Liver (tissue), 9 donors: ENCODE results near the gene COL27A1. TPM values are rescaled to one million over a fixed set of nuclear protein-coding genes. Genes with fewer than 3 reads are reported as not detected.

ENCODE experiments used
- DNase-seq: peaks from one replicate; pipeline ENCODE4 v3.0.0-alpha.2; 2017; ENCODE audit warnings: low spot score
- H3K27ac ChIP-seq, 2 donors: one replicate each; pipeline ENCODE4 v1.7.0; 2013; ENCODE audit warnings: inconsistent platforms in 2 of 2, low read length in 2 of 2, control low read depth in 1 of 2, low read depth in 1 of 2, mild to moderate bottlenecking in 1 of 2
- H3K27me3 ChIP-seq, 4 donors: one replicate each; pipeline versions ENCODE4 v1.6.1 to v1.7.0; 2013; ENCODE audit warnings: low read length in 3 of 4, inconsistent platforms in 1 of 4, mild to moderate bottlenecking in 1 of 4, moderate library complexity in 1 of 4; ENCODE audit not compliant: control insufficient read depth in 4 of 4, insufficient read depth in 4 of 4
- H3K36me3 ChIP-seq, 4 donors: one replicate each; pipeline versions ENCODE4 v1.6.1 to v1.7.0; 2013; ENCODE audit warnings: low read length in 3 of 4, mild to moderate bottlenecking in 3 of 4, low read depth in 1 of 4, moderate library complexity in 1 of 4; ENCODE audit not compliant: control insufficient read depth in 4 of 4, insufficient read depth in 3 of 4
- H3K4me1 ChIP-seq, 4 donors: one replicate each; pipeline versions ENCODE4 v1.6.1 to v1.7.0; 2013; ENCODE audit warnings: low read length in 3 of 4, mild to moderate bottlenecking in 3 of 4, moderate library complexity in 1 of 4; ENCODE audit not compliant: control insufficient read depth in 4 of 4, insufficient read depth in 4 of 4
- H3K4me3 ChIP-seq, 3 donors: one replicate each; pipeline versions ENCODE4 v1.6.1 to v1.7.0; 2013; ENCODE audit warnings: low read length in 3 of 3, control low read depth in 1 of 3, low read depth in 1 of 3, mild to moderate bottlenecking in 1 of 3
- H3K9ac ChIP-seq, 2 donors: one replicate each; pipeline ENCODE4 v1.7.0; 2013; ENCODE audit warnings: low read length in 2 of 2, mild to moderate bottlenecking in 2 of 2, moderate library complexity in 2 of 2, control low read depth in 1 of 2, low read depth in 1 of 2
- H3K9me3 ChIP-seq, 4 donors: one replicate each; pipeline versions ENCODE4 v1.6.1 to v1.7.0; 2013; ENCODE audit warnings: low read length in 3 of 4; ENCODE audit not compliant: control insufficient read depth in 4 of 4
- ATF3 ChIP-seq: IDR thresholded peaks from 2 replicates; pipeline ENCODE4 v1.6.1; 2016; ENCODE audit warnings: antibody characterized with exemption
- CTCF ChIP-seq: fragments of 150-350 bp; IDR thresholded peaks from 2 replicates; pipeline ENCODE4 v1.5.1; 2017; ENCODE audit warnings: improper control_type of control experiment, low read depth, low read length; ENCODE audit not compliant: missing input control
- EGR1 ChIP-seq, 2 donors: IDR thresholded peaks; 2 replicates each; pipeline ENCODE4 v1.6.1; 2016 to 2018; ENCODE audit warnings: antibody characterized with exemption in 2 of 2, low read depth in 2 of 2
- FOXA1 ChIP-seq: IDR thresholded peaks from 2 replicates; pipeline ENCODE4 v1.6.1; 2016; ENCODE audit warnings: antibody characterized with exemption
- FOXA2 ChIP-seq: IDR thresholded peaks from 2 replicates; pipeline ENCODE4 v1.6.1; 2016; ENCODE audit warnings: antibody characterized with exemption
- GABPA ChIP-seq, 2 donors: IDR thresholded peaks in 1 of 2; conservative IDR thresholded peaks in 1 of 2; 2 replicates each; pipeline ENCODE4 v1.6.1; 2016; ENCODE audit warnings: antibody characterized with exemption in 2 of 2, mild to moderate bottlenecking in 1 of 2, moderate library complexity in 1 of 2
- HNF4A ChIP-seq, 2 donors: conservative IDR thresholded peaks; 2 replicates each; pipeline ENCODE4 v1.6.1; 2016; ENCODE audit warnings: antibody characterized with exemption in 2 of 2, mild to moderate bottlenecking in 2 of 2
- HNF4G ChIP-seq: IDR thresholded peaks from 2 replicates; pipeline ENCODE4 v1.6.1; 2016; ENCODE audit warnings: antibody characterized with exemption
- MAX ChIP-seq: IDR thresholded peaks from 2 replicates; pipeline ENCODE4 v1.6.1; 2016; ENCODE audit warnings: antibody characterized with exemption
- NR2F2 ChIP-seq: IDR thresholded peaks from 2 replicates; pipeline ENCODE4 v1.6.1; 2016; ENCODE audit warnings: antibody characterized with exemption
- RAD21 ChIP-seq, 2 donors: IDR thresholded peaks; 2 replicates each; pipeline ENCODE4 v1.6.1; 2016; ENCODE audit warnings: antibody characterized with exemption in 2 of 2, mild to moderate bottlenecking in 2 of 2
- REST ChIP-seq: IDR thresholded peaks from 2 replicates; pipeline ENCODE4 v1.6.1; 2016; ENCODE audit warnings: antibody characterized with exemption, mild to moderate bottlenecking
- RXRA ChIP-seq, 2 donors: IDR thresholded peaks; 2 replicates each; pipeline ENCODE4 v1.6.1; 2017 to 2018; ENCODE audit warnings: antibody characterized with exemption in 2 of 2, mild to moderate bottlenecking in 1 of 2
- TAF1 ChIP-seq: conservative IDR thresholded peaks from 2 replicates; pipeline ENCODE4 v1.6.1; 2016; ENCODE audit warnings: antibody characterized with exemption, mild to moderate bottlenecking
- YY1 ChIP-seq: IDR thresholded peaks from 2 replicates; pipeline ENCODE4 v1.6.1; 2016; ENCODE audit warnings: antibody characterized with exemption, mild to moderate bottlenecking
- ZBTB33 ChIP-seq: IDR thresholded peaks from 2 replicates; pipeline ENCODE4 v1.6.1; 2016; ENCODE audit warnings: antibody characterized with exemption
- WGBS: extraction: QIAGEN DNeasy Blood & Tissue Kit; methylation state at CpG from one replicate; pipeline ENCODE4 v1.1.7; 2013; 5-methylcytosine and 5-hydroxymethylcytosine counted together
- polyA plus RNA-seq, 2 donors: library from polyadenylated mRNA; stranded (reverse) in 1 of 2; unstranded in 1 of 2; fragments of 200-250 nt in 1 of 2; fragments of >200 nt in 1 of 2; fragmentation: Nextera tagmentation in 1 of 2; extraction: Ambion mirVana in 1 of 2; gene quantifications; one replicate each; pipeline versions ENCODE4 v1.2.1 to v1.2.3, GENCODE V29; 2013 to 2015
- total RNA-seq, 2 donors: library from RNA; depleted of rRNA; stranded (reverse); fragments of >200 nt; gene quantifications; one replicate each; pipeline ENCODE4 v1.2.3, GENCODE V29; 2014
- donor health status: healthy.
- donor health status: healthy.
- donor health status: healthy.
- donor health status: healthy.
- donor health status: healthy.

Gene COL27A1
- total and polyA plus RNA-seq, 4 donors = 7.0 to 20.4 (median 12.0) TPM

GRCh38 chr9:114174557-114174875 is 19.2 kb downstream of the COL27A1 start:
- Histone ChIP-seq H3K27ac (peak overlapping the region; percentile 88 to 93), H3K4me3 (no peak overlapping the region), H3K27me3 (no peaks in the 10 kb centered on the region), H3K9ac (peak overlapping the region; percentile 33 to 48), H3K36me3 (peaks cover 0 to 2% (median 0%) of the 10 kb centered on the region in 4 donors), H3K9me3 (no peaks in the 10 kb centered on the region), H3K4me1 (peaks cover 26 to 83% (median 72%) of the 10 kb centered on the region in 4 donors)
- TF ChIP-seq HNF4A (conservative IDR thresholded peaks at IDR 0.05) = no peak
- no peak for TF ChIP-seq HNF4G
- TF ChIP-seq EGR1 (IDR thresholded peaks at IDR 0.05; ENCODE audit: low read depth in 2 of 2) = no peak
- TF ChIP-seq FOXA1 = no peak
- TF ChIP-seq YY1 = no peak
- no peak for TF ChIP-seq NR2F2
- peak; percentile 77 for TF ChIP-seq MAX
- no peak for TF ChIP-seq CTCF
- TF ChIP-seq REST = no peak
- 35% methylated on average over 3 of the region's 3 CpGs for WGBS
- DNase-seq = no peak

GRCh38 chr9:114174876-114175771 is 19.8 kb downstream of the COL27A1 start:
- H3K4me1 ChIP-seq = peaks cover 26 to 77% (median 68%) of the 10 kb centered on the region in 4 donors
- TF ChIP-seq HNF4G (peak; percentile 80), FOXA1 (peak; percentile 69), FOXA2 (peak; percentile 29), ATF3 (peak; percentile 32), REST (peak; percentile 78), HNF4A (conservative IDR thresholded peaks at IDR 0.05) (peak; percentile 95 to 97), TAF1 (no peak), MAX (peak; percentile 80), RAD21 (IDR thresholded peaks at IDR 0.05) (peak; percentile 44 to 52), GABPA (IDR thresholded peaks at IDR 0.05 in 1 of 2, conservative IDR thresholded peaks at IDR 0.05 in 1 of 2) (no peak), ZBTB33 (peak; percentile 73), YY1 (peak; percentile 74), NR2F2 (peak; percentile 70), RXRA (IDR thresholded peaks at IDR 0.05) (peak; percentile 82 to 90), EGR1 (IDR thresholded peaks at IDR 0.05; ENCODE audit: low read depth in 2 of 2) (peak in 1 of 2 donors; percentile 31)

More at GRCh38 chr9:114174876-114175771, 19.8 kb downstream of the COL27A1 start:
- Histone ChIP-seq H3K9ac (peak overlapping the region in 1 of 2 donors; percentile 57), H3K9me3 (no peaks in the 10 kb centered on the region), H3K27me3 (no peaks in the 10 kb centered on the region), H3K36me3 (peaks cover 0 to 2% (median 0%) of the 10 kb centered on the region in 4 donors), H3K4me3 (no peak overlapping the region), H3K27ac (peak overlapping the region; percentile 88 to 93)
- 38% methylated on average over 26 of the region's 26 CpGs for WGBS
- DNase-seq = no peak
